HuH-7.5 (cell line): ENCODE results near the gene GALNT13.

Experiments
- DNase-seq: peaks from one replicate; pipeline ENCODE4 v3.0.0; 2011; ENCODE audit warnings: low spot score

Gene GALNT13

DNA sequence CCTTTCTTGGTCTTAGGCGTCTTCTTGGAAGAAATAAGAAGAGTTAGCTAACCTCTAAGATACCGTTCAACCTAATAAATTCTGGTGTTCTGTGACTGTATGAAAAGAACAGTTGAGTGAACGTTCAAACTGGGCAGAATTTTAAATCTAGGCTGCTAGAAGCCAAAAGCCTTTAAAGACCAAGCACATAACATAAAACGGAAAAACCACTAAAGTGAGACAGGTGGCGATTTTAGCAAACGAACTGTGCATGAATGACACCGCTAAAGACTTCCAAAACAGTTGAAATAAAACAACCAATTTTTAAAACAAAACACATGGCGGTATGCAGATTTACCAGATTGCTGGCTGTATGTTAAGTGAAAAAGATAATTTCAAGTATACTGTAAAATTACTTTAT, 73.1 kb downstream of the GALNT13 start:
- no peak for DNase-seq

DNA sequence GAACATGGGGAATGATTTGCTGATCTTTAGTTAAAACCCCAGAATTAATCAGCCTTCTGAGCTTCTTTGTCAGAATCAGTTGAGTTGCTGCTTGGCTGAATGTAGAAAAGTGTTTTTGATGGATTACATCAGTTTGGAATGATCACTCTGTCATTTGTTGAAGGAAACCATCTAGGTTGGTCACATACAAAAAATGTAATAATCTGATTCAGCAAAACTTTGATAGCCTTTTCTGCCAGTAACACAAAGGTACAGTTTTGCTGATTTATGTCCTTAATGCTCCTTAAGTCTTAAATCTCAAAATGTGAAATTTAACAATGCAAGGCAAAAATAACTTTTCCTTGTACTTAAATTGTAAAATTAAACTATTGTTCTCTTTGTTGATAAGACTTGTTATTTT, 74.3 kb downstream of the GALNT13 start:
- DNase-seq: no peak

- DNase-seq: no peak
These were observed 82.0 kb downstream of the GALNT13 start for GRCh38 chr2:153953761-153954160.

GRCh38 chr2:153963256-153963655, 91.5 kb downstream of the GALNT13 start:
- no peak for DNase-seq

GRCh38 chr2:153967248-153967973, 95.7 kb downstream of the GALNT13 start:
- no peak for DNase-seq

DNA sequence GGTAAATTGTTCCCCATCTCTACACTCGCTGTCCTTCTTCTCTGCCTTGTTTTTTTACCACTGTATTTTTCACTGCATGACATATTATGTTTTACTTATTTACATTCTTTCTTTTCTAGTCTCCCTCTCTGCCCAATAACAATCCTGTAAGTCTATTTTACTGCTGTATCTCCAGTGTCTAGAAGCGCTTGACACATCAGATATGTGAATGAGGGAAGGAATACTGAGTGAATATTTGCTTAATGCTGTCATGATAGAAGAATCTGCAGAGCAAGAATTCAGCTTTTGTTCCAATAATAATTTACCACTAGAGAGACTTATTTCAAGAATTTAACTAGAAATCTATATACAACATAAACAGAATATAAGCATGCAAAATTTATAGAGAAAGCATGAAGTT, 99.5 kb downstream of the GALNT13 start:
- no peak for DNase-seq

DNA sequence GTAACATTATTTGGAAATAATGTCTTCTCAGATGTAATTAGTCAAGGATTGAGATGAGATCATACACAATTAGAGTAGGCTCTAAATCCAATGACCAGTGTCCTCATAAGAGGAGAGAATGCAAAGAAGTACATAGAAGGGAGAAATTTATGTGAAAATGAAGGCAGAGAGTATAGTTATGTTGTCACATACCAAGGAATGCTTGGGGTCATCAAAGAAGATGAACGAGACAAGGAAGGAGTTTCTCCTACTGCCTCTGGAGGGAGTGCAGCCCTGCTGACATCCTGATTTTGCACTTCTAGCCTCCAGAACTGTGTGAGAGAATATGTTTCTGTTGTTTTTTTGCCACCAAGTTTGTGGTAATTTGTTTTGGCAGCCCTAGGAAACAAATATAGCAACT, 100.1 kb downstream of the GALNT13 start:
- no peak for DNase-seq

DNA sequence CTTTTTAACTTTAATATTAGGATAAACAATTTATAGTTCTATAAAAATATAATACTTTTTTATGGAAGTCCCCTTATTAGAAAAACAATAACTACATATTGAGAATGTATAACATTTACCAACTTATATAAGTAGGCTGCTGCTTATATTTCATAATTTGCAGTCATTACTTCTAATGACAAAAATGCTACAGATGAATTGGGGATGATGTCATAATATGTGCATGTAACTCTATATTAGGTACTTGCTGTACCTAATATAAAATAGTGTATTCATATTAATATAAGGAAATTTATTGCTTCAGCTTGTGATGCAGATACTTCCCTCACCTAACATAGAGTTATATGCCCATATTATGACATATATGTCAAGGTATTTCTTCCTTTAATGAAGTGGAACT, 100.7 kb downstream of the GALNT13 start:
- DNase-seq: no peak

DNA sequence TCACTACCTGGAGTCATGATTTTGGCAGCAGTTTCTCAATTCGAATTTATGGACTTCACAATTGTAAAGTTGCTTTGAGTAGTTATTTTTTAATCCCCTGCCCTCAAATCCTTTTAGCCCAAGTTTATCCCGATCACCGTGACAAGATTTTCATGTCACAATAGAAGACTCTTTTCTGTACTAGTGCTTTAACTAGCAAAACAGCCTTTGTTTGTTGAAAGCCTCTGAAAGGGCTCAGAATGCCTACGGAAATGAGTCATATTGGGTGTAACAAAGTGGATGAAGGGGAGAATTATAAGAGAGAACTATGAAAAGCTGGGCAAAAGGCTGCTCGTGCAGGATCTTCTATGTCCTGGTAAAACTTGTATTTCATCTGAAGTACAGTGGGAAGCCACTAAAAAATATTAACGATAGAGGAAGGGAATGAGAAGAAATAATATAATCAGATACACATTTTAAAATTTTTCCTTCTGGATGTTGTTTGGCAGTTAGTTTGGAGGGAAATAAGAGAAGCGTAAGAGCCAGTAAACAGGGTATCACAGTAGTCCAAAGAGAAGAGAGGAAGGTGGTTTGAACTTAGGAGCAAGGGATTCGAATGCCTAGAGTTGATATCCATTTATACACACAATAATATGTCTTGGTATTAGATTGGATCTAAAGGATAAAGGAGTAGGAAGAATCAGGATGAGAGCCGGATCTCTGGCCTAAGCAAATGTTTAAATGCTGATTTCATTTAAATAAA, 114.9 kb downstream of the GALNT13 start:
- DNase-seq: no peak

GRCh38 chr2:153990771-153991170, 119.0 kb downstream of the GALNT13 start:
- DNase-seq: no peak

- DNase-seq: no peak
These were observed 141.8 kb downstream of the GALNT13 start for GRCh38 chr2:154013514-154013913.

- no peak for DNase-seq
These were observed 143.5 kb downstream of the GALNT13 start for GRCh38 chr2:154015233-154015632.

GRCh38 chr2:154029504-154029903, 157.8 kb downstream of the GALNT13 start:
- no peak for DNase-seq

GRCh38 chr2:154032220-154032619, 160.5 kb downstream of the GALNT13 start:
- no peak for DNase-seq

DNA sequence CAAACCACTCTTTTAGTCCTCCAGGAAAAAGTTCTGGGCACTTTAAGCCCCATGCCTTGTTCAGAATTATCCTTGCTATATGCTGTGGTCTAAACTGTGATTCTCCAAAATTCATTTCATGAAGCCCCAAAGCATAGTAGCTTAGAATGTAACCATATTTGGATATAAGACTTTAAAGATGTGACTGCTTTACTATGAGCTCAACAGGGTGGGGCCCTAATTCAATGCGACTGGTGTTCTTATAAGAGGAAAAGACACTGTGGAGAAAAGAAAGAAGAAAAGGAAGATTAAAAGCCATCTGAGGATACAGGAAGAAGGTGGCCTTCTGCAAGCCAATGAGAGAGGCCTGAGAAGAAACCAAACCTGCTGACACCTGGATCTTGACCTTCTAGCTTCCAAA, 174.8 kb downstream of the GALNT13 start:
- no peak for DNase-seq

GRCh38 chr2:154048905-154049304, 177.2 kb downstream of the GALNT13 start:
- no peak for DNase-seq

- no peak for DNase-seq
These were observed 177.8 kb downstream of the GALNT13 start for GRCh38 chr2:154049561-154049960.

- DNase-seq: no peak
These were observed 195.4 kb downstream of the GALNT13 start for GRCh38 chr2:154067124-154067523.

GRCh38 chr2:154078926-154079325, 207.2 kb downstream of the GALNT13 start:
- no peak for DNase-seq

DNA sequence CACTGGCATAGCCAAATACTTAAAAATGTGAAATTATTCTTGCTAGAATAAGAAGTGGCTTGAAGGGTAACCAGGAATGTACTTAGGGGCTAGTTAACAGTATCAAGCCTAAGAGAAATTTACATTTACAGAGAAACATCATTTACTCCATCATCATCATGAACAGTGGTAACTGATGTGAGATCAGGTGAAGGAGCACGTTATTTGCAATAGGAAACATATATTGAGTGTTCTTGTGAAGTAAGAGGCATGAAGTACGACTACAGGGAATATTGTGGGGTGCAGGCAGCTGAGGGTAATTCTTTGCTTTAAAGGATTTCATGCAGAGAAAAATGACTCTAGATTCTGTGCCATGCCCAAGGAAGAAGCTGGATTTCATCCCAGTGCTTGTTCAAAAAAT, 220.8 kb downstream of the GALNT13 start:
- DNase-seq: no peak

GRCh38 chr2:154093856-154094255, 222.1 kb downstream of the GALNT13 start:
- DNase-seq: no peak

GRCh38 chr2:154097833-154098398, 226.2 kb downstream of the GALNT13 start:
- DNase-seq: no peak

DNA sequence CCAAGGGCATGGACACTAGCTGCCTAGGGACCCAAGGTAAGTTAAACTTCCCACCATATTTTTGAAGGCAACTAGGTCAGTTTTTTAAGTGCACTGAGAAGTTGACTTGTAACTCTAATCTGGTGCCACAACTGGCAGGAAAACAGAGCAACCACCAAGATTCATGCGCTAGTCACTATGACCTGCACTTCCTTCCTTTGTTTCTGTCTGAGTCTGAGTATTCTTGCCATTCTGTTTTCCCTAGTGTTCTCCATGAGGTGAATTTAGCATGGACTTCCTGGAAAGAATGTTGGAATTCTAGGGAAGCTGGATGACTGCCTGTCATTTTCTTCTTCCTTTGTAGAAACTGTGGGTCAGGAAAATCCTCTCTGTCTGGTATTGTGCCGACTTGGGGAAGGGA, 249.0 kb downstream of the GALNT13 start:
- DNase-seq: no peak
